ENCODE data around the gene FGF21.

FGF21 gene

DNA sequence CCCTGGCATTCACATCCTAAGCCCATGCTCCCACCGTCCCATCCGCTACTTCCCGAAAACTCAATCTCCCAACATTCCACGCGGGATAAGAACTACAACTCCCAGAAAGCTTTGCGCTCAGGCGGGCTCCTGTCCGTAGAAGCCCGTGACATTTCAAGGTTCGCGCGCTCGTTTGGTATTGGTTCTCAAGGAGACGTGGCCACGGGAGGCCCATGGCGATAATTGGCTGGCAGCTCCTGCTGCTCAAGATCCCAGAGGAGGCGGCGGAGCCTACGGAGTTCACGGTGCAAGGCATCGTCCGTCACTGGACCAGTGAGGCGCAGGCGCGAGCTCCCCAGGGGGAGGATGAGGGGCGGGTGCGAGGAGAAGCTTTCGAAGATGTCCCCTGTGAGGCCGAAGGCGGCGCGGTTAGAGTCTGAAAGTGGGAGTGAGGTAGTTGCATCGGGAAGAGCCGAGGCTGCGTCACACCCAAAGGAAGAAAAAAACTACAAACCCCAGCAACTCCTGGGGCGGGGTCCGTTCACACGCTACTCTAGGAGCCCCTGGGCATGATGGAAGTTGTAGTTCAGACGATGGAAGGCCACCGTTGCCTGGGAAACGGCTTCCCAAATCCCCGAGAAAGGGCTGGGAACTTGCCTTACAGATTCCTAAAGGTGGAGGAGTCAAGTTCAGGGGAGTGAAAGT lies 34.6 kb upstream of the FGF21 start:
- peak; percentile 97 for DNase-seq (ENCODE audit: low read depth)
- H3K4me3 ChIP-seq (ENCODE audit: low read length), result peak overlapping the region; percentile 82
- TF ChIP-seq, protein P1, sequence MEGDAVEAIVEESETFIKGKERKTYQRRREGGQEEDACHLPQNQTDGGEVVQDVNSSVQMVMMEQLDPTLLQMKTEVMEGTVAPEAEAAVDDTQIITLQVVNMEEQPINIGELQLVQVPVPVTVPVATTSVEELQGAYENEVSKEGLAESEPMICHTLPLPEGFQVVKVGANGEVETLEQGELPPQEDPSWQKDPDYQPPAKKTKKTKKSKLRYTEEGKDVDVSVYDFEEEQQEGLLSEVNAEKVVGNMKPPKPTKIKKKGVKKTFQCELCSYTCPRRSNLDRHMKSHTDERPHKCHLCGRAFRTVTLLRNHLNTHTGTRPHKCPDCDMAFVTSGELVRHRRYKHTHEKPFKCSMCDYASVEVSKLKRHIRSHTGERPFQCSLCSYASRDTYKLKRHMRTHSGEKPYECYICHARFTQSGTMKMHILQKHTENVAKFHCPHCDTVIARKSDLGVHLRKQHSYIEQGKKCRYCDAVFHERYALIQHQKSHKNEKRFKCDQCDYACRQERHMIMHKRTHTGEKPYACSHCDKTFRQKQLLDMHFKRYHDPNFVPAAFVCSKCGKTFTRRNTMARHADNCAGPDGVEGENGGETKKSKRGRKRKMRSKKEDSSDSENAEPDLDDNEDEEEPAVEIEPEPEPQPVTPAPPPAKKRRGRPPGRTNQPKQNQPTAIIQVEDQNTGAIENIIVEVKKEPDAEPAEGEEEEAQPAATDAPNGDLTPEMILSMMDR (conservative IDR thresholded peaks at IDR 0.05; ENCODE audit: low read depth, low read length), result no peak

GRCh38 chr19:48722196-48722708 lies 33.1 kb upstream of the FGF21 start:
- DNase-seq (ENCODE audit: low read depth), result no peak
- TF ChIP-seq, protein P1 (conservative IDR thresholded peaks at IDR 0.05; ENCODE audit: low read depth, low read length), result no peak
- H3K4me3 ChIP-seq (ENCODE audit: low read length), result no peak overlapping the region

- no peak for DNase-seq (ENCODE audit: low read depth)
- TF ChIP-seq, protein P1 (conservative IDR thresholded peaks at IDR 0.05; ENCODE audit: low read depth, low read length), result no peak
- H3K4me3 ChIP-seq (ENCODE audit: low read length), result no peak overlapping the region
Measured at GRCh38 chr19:48724796-48725753, 30.2 kb upstream of the FGF21 start.

DNA sequence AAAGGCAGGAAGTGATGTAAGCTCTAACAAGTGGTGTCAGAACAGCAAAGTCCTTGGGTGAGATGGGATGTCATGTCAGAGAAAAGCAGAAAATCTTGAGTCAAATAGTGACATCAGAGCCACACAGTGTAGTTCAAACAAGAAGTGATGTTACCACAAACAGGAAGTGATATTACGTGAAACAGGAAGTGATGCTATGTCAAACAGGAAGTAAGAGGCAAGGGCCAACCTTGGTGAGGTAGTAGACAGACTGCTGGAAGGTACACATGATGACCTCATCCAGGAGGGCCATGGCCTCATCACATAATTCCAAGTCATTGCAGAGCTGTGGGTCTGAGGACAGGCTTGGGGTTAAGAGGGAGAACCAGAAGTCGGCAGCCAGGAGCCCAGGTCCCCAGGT lies 28.8 kb upstream of the FGF21 start:
- no peak overlapping the region for H3K4me3 ChIP-seq (ENCODE audit: low read length)
- TF ChIP-seq, protein P1 (conservative IDR thresholded peaks at IDR 0.05; ENCODE audit: low read depth, low read length), result no peak
- DNase-seq (ENCODE audit: low read depth), result no peak

GRCh38 chr19:48728911-48729664 lies 26.2 kb upstream of the FGF21 start:
- no peak overlapping the region for H3K4me3 ChIP-seq (ENCODE audit: low read length)
- TF ChIP-seq, protein P1 (conservative IDR thresholded peaks at IDR 0.05; ENCODE audit: low read depth, low read length), result no peak

GRCh38 chr19:48731452-48731851 lies 23.9 kb upstream of the FGF21 start:
- TF ChIP-seq, protein P1 (conservative IDR thresholded peaks at IDR 0.05; ENCODE audit: low read depth, low read length), result no peak
- no peak for DNase-seq (ENCODE audit: low read depth)
- no peak overlapping the region for H3K4me3 ChIP-seq (ENCODE audit: low read length)

More at GRCh38 chr19:48728911-48729664, 26.2 kb upstream of the FGF21 start:
- no peak for DNase-seq (ENCODE audit: low read depth)

Measured in retinal pigment epithelial cell (primary cell).